Measurements from ENCODE around the gene TXNRD1. TPM values are rescaled to one million over a fixed set of nuclear protein-coding genes. Genes with fewer than 3 reads are reported as not detected.

TXNRD1 gene
- total and polyA plus RNA-seq, 9 donors: 45.0 to 157 (median 77.4) TPM

- WGBS, 3 donors: 87 to 97% (median 90%) methylated on average over 12 of the region's 12 CpGs
- Histone ChIP-seq H3K27me3 (no peaks in the 10 kb centered on the region), H3K9me3 (no peaks in the 10 kb centered on the region), H3K4me1 (ENCODE audit: insufficient read depth) (no peaks in the 10 kb centered on the region), H3K36me3 (no peaks in the 10 kb centered on the region), H3K4me3 (no peak overlapping the region), H3K27ac (no peak overlapping the region)
- intact Hi-C loops (cut with DNase I): loop anchor here in 1 of 4 donors (10.0 kb wide), 1 partner anchor 673 kb away; no protein-coding TSS in a partner anchor
- DNase-seq: no peak
- TF ChIP-seq CTCF (IDR thresholded peaks at IDR 0.05) (no peak), POLR2A (IDR thresholded peaks at IDR 0.05) (no peak), EP300 (IDR thresholded peaks at IDR 0.05) (no peak)
These were observed 156.6 kb downstream of the TXNRD1 start for GRCh38 chr12:104372061-104372720.

DNA sequence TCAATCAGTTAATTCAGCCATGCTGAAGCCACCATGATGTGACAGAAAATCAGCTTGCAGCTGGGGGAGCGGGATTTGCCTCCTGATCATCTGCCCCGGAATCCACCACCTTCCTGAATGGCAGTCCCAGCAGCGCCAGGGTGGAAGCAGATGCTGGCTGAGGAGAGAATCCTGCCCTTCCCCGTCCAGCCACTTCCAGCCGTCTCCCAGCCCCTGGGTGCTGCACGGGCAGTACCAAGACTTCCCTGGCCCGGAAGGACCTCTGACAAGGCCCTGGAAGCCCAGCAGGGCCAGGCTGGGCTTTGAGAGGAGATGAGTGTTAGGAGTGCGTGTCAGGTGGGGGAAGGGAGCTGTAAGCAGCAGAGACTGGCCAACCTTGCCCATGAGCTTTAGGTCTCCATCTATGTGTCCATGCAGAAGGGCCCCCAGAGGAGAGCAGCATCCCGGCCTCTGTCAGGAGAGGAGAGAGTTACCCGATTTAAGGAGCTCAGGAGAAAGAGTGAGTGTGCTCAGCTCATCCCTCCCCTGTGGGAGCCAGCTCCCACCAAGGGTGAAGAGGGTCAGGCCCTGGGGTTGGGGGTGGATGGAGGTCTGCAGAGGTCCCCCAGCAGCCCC lies 157.2 kb downstream of the TXNRD1 start:
- H3K27ac ChIP-seq: no peak overlapping the region
- WGBS, 3 donors: 89 to 94% (median 93%) methylated on average over 10 of the region's 10 CpGs
- DNase-seq: no peak
- no peak overlapping the region for H3K4me3 ChIP-seq
- no peaks in the 10 kb centered on the region for H3K9me3 ChIP-seq
- no peak for TF ChIP-seq EP300 (IDR thresholded peaks at IDR 0.05)
- no peak for TF ChIP-seq POLR2A (IDR thresholded peaks at IDR 0.05)
- TF ChIP-seq CTCF (IDR thresholded peaks at IDR 0.05): no peak
- H3K36me3 ChIP-seq: no peaks in the 10 kb centered on the region
- intact Hi-C loops (cut with DNase I): loop anchor here in 1 of 4 donors (10.0 kb wide), 1 partner anchor 672 kb away; no protein-coding TSS in a partner anchor
- no peaks in the 10 kb centered on the region for H3K27me3 ChIP-seq
- H3K4me1 ChIP-seq (ENCODE audit: insufficient read depth): no peaks in the 10 kb centered on the region

DNA sequence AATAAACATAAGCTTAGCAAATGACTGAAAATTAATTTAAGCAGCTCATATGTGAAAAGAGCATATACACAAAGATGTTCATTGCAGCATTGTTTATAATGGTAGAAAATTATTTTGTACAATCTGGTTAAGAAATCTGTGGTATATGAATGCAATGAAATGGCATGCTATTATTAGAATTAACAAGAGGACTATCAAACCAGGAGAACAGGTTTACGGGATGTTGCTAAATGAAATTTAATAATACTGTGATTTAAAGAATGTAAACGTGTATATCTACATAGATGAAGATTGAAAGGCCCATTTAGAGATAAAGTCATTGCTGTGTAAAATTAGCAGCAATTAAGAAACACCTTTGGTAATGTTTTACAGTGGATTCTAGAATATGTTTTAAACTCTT lies 158.5 kb downstream of the TXNRD1 start:
- intact Hi-C loops (cut with DNase I): loop anchor here in 1 of 4 donors (10.0 kb wide), 1 partner anchor 671 kb away; no protein-coding TSS in a partner anchor
- 89 to 91% (median 90%) methylated on average over 2 of the region's 2 CpGs for WGBS, 3 donors

DNA sequence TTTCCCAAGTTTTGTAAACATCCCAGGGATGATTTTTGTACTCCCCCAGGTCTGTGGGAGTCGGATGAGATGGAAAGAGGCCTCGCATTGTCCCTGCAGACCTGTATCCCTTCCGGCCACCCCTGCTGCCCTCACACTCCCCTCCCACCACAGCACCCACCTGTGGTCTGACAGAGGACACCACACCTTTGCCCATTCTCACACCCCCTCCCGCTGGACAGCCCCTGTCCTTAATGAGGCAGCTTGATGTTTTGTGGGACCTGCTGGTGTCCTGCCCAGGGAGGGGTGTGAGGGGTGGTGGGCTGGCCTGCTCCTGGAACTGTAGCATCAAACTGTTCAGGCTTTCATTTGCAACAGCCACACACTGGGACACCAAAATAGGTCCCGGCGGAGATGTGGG lies 159.2 kb downstream of the TXNRD1 start:
- TF ChIP-seq POLR2A (IDR thresholded peaks at IDR 0.05): no peak
- TF ChIP-seq EP300 (IDR thresholded peaks at IDR 0.05): no peak
- no peak for TF ChIP-seq CTCF (IDR thresholded peaks at IDR 0.05)
- 66 to 71% (median 71%) methylated on average over 6 of the region's 6 CpGs for WGBS, 3 donors
- intact Hi-C loops (cut with DNase I): loop anchor here in 1 of 4 donors (10.0 kb wide), 1 partner anchor 670 kb away; no protein-coding TSS in a partner anchor
- DNase-seq: no peak
- Histone ChIP-seq H3K36me3 (no peaks in the 10 kb centered on the region), H3K9me3 (no peaks in the 10 kb centered on the region), H3K27me3 (no peaks in the 10 kb centered on the region), H3K27ac (no peak overlapping the region), H3K4me1 (ENCODE audit: insufficient read depth) (no peaks in the 10 kb centered on the region), H3K4me3 (no peak overlapping the region)

More for the DNA sequence above, 158.5 kb downstream of the TXNRD1 start:
- DNase-seq: no peak
- H3K36me3 ChIP-seq: no peaks in the 10 kb centered on the region
- H3K4me1 ChIP-seq (ENCODE audit: insufficient read depth): no peaks in the 10 kb centered on the region
- H3K4me3 ChIP-seq: no peak overlapping the region
- H3K27ac ChIP-seq: no peak overlapping the region
- no peaks in the 10 kb centered on the region for H3K27me3 ChIP-seq
- TF ChIP-seq POLR2A (IDR thresholded peaks at IDR 0.05) (no peak), CTCF (IDR thresholded peaks at IDR 0.05) (no peak), EP300 (IDR thresholded peaks at IDR 0.05) (no peak)
- H3K9me3 ChIP-seq: no peaks in the 10 kb centered on the region

All from ovary (tissue), 9 donors.